GM21390 (cell line): ENCODE data around the gene RAX.
"Not testable (repeated sequence)": the region's sequence is repeated elsewhere in the genome, so short reads cannot be mapped to it uniquely, and the experiment has no call there.

Experiments
- ATAC-seq: cut with Tn5 transposase; IDR thresholded peaks from one replicate; pipeline ENCODE4 v1.9.1; 2021; ENCODE audit not compliant: unreplicated experiment

RAX gene

DNA sequence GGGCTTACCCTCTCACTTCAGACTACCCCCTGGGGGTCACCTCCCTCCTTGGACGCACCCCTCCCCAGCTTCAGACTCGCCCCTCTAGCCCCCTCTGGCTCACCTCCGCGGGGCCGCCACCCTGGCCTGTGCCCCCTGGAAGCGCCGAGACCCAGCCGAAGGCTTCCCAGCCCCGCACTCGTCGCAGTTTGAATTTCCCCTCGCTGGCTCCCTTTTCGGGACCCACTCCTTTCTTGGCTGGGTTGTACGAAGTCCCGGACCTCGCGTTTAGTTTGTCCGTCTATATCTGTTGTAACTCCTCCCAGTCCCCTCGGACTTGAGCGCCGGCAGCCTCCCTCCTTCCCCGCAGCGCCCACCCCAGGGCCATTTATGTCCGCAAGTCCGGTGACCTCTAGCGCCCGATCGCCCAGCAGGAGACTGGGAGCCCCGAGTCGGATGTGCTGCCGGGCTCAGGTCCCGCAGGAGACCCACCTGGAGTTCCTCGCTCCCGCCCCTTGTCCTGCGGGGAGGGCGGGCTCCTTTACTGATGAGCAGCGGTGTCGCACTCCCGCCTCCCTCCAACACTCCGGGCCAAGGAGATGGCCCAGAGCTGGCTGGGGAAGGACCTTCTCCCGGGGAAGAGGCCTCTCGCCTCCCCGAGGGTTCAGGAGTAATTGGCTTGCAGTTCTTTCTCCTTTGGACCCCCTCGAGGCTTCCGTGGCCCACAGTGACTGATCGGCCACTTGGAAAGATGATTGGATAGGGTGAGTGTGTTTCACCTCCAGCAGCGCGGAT, 692 bp upstream of the RAX start:
- ATAC-seq, result no peak

DNA sequence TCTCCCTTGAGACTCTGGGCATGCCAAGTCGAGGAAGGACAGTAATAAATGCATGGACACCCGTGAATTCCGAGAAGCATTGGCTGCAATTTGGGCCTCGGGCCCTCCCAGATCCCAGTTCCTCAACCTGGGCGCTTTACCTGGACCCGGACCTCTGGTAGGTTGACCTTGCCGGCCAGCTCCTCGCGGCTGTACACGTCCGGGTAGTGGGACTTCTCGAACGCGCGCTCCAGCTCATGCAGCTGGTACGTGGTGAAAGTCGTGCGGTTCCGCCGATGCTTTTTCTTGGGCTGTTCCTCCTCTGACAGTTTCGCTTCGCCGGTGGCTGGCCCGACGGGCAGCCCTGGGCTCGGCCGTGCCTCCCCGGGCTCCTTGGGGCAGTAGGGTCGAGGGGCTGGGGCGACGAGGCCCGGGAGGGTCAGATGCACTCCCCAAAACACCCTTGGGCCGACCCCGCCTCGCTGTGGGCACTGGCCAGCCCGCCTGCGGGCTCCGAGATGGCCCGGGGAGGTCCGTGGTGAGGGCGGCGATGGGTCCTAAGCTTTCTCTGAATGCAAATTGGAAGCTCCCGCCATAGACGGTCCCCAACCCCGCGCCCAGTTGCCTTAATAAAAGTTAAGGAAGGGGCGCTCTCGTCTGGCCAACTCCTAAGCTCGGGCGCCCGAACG, 899 bp downstream of the RAX start:
- ATAC-seq, result no peak

DNA sequence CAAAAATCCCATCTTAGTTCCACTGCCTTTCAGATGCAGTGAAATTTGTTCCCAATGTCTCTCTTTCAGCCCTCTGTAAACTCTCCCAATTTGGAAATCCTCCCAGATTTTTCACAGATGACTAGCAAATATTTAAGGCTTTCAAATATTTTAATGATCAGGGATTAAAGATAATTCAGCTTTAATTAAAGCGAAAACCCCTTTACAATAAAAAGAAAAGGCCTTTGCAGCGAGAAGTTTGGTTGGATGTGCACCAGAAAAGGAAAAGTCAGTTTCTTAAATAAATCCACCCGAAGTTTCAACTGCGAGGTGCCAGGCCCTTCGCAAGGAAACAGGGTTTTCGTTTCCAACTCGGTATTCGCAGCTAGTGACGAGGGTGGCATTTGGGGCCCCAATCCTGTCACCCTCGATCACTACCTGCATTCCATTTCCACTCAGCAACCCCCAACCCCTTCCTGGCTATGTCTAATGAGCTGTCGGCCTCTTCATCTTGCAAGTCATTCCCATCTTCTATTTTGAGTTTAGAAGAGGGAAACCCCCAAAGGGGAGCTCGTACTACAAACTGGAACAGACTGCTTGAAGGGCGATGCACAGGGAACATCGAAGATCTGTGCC, 1.5 kb downstream of the RAX start:
- no peak for ATAC-seq

DNA sequence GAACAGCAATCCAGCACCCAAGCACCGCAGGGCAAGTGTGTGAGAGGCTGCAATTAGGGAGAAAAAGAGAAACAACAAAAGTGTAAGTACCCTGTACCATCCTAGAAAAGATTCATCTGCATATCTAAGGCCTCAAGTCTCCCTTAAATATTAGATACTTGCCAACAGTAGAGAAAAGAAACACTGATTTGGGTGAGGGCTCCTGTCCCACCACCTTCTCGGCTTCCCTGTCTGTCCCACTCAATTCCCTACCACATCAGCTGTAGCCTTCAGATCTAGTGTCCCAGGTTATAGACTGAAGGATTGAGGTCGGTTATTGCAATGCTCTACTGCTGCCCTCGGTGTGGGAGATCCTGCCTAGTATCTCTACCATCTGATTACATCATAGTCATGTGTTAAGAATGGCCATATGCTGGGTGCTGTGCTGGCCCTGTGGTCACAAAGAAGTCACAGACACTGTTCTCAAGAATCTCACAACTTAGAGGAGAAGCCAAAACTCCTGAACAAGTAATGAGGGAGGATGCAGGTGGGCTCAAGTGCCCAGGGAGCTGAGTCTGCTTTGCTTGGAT, 2.5 kb downstream of the RAX start:
- ATAC-seq, result no peak

DNA sequence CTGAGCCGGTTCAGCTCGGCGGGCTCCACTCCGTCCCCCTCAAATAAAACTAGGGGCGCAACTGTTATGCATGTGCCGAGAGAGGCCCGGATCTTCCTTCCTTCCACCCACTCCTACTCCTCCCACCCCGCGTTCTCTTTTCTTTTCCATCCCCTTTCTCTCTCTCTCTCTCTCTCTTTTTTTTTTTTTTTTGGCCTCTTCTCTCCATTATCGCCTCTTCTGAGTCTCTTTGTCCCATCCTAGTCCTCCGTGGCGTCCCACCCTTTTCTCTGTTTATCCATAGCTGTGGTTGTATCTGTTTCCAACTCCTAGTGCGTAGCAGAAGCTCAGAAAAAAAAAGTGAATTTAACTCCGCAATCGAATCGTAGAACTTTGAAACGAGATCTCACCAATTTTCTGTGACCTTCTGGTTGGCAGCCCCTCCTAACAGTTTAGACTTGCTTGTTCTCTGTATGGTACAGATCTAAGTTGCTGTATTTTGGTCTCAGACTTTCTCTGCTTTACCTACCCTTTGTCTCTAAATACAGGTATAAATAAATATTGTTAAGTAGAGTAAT, 3.6 kb downstream of the RAX start:
- ATAC-seq, result no peak

DNA sequence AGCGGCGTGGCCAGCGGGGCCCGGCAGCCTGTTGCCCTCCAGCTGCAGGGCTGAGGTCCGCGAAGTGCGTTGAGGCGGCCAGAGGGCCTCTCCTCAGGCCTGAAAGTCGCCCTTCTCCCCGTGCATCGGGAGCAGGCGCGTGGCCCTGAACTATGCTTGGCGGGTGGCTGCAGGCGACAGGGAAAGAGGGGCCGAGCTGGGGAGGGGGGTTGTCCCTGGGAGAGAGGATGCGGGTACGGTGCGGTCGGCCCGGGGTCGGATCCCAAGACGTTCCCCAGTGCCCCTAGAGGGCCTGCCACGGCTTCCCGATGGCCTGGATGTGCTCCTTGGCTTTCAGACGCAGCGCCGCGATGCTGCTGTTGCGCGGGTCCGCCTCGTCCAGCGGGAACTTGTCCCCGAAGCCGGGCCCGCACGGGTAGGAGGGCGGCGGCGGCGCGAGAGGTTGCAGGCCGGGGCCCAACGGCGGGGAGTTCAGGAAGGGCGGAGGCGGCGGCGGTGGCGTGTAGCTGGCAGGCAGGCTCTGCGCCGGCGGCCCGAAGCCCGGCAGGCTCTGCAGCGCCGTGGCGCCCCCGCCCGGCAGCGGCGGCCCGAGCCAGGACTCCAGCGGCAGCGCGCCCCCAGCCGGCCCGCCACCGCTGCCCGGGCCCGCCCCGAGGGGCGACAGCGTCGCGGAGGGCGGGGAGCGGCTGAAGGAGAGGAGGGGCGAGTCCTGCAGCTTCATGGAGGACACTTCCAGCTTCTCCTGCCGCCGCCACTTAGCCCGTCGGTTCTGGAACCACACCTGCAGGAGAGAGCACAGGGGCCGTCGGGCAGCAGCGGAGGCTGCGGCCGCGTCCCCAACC, 4.3 kb downstream of the RAX start:
- no peak for ATAC-seq

DNA sequence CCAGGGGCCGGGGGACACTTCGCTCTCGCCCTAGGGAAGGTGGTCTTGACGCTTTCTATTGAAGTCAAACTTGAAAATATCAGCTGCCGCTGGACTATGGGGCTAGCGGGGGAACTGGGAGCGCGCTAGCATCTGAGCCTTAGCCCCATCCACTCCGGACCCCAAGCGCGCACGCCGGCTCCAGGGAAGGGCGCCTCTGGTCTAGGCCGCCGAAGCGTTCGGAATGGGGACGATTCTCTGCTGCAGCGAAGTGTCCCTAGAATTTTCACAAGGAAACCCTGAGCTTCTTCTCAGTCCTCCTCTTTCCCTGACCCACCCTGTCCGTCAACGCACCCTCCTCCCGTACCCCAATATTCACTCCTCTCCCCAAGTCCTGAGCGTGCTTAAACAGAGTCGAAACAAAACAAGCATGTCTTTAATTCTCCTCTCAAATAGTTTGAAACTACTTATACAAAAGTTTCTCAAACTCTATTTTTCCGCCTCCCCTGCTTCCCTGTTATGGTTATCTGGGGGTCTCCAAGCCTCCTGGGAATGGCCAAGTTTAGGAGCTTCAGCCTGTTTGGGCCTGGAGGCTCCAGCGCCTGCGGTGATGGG, 5.0 kb downstream of the RAX start:
- no peak for ATAC-seq

DNA sequence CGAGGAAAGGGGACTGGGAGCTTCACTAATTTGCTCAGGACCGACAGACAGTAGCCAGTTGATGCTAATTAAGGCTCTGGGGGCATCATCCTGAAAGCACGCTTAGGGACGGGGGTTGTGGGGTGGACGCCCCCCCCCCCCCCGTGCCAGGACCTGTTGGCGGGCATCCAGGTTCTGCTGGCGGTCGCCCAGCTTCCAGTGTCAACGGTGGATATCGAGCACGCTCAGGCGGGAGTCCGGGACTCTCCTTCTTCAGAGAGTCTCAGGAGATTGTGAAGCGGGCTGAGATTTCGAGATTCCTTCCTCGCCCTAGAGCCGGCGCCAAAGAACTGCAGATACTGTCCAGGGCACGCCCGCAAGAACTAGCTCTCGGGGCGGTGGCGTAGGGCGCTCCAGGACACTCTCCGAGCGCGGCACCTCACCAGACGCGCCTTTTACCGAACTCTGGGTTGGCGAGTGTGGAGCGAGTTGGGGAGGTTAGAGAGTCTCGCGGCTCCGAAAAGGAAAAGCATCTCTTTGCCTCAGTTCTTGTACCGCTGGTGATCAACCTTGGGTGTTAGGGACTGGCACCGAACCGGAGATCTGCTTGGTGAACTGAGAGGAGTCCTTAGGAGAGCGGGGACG, 5.6 kb downstream of the RAX start:
- no peak for ATAC-seq

DNA sequence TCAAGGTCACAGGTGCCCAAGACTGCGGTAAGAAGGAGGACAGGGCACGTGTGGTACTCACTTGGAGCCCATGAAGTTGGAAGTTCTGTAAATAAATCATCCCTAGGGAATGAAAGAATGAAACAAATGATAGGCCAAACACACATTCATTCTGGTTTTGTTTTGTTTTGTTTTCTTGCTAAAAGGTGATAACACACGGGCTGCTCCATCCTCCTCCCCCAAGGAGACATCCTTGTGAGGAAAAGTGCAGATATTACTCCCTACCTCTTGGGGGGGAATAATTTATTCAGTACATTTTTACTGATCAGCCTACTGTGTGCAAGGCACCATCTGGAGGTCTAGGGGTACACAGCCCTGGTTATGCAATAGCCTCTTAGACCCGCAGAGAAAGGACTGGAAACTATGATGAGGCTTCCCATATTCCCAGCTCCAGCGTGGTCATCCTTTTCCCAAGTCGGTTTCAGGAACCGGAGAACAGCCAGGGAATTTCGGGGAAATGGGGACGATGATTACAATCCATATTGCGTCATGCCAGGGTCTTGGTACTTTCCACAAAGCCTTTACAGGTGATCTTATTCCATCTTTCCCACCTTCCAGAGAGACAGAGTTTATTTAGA, 6.3 kb downstream of the RAX start:
- ATAC-seq, result no peak

DNA sequence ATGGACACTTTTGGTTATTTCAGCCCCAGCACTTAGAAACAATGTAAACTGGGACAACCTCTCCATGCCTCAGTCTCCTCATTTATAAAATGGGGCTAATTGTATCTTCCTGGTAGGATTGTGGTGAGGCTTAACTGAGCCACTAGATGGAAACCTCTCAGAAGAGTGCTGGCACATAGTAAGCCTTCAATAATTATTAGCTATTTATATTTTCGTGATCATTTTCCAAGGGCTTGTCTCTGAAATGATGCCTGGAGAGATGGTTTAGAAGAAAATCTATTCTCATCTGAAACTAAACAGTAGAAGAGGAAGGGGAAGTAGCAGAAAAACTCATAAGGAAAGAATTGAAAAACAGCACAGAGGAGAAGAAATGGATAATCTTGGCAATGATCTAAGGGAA, 6.8 kb downstream of the RAX start:
- ATAC-seq, result no peak

DNA sequence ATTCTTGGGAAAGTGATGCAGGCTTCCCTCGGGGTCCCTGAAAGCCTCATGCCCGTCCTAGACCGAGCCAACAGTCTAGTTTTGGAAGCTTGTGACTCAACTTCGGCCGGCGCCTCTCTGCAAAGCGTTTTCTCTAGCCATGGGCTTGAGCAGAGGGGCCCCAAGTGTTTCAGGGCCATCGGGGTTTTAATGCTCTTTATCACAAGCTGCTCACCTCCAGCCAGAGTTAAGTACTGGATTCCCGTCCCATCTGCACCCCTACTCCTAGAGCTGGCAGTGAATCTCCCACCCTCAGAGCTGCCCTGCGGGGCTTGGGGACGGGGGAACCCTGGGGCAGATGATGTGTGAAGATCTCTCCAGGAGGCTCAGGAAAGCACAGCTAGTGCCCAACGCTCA, 7.3 kb downstream of the RAX start:
- no peak for ATAC-seq

DNA sequence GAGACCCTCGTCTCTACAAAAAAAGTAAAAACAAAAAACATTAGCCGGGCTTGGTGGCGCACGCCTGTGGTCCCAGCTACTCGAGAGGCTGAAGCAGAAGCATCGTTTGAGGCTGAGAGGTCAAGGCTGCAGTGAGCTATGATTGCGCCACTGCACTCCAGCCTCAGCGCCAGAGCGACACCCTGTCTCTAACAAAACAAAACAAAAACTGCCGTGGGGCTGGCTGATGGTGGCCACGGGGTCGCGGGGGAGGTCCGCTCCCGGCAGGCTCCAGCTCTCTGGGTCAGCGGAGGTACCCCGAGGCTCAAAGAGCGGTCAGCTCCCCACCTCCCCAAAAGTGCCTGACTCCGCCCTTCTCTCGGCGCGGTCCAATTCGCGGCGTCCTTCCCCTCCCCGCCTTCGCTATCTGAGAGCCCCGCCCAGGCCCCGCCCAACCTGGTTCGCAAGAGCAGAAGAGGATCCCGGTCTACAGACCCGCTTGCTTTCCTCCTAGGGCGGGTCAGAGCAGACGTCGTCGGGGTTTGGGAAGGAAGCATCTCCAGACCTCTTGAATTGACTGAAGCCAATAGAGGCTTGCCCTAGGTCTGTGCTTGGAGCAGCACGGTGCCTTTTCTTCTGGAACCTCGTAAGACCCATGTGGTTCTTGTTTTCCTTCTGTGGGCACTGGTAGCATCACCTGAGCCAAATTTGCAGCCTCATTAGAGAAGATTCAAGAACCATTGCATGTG, 7.8 kb downstream of the RAX start:
- ATAC-seq, result no peak

DNA sequence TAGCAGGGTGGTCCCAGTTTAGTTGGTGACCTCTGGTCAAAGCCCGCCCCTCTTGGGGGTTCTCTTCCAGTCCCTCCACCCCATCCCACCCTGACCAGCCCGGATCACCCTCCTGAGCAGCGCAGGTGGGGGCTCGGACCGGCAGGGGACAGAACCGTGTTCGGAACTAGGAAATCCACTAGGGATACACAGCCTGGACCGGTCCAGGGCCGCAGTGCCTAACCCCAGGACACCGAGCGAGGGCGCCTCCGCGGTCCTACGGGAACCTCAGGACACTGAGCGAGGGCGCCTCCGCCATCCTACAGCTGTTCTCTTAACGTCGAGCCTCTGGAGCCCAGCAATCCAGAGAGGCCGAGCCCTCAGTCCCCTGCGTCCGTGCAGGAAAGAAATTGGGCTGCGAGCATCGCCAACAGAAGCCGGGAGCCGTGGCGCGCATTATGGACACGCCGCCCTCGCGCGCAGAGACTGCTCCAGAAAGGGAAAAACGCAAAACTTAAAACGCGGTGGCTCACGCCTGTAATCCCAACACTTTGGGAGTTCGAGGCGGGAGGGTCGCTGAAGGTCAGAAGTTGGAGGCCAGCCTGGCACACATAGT, 8.5 kb downstream of the RAX start:
- ATAC-seq, result no peak

DNA sequence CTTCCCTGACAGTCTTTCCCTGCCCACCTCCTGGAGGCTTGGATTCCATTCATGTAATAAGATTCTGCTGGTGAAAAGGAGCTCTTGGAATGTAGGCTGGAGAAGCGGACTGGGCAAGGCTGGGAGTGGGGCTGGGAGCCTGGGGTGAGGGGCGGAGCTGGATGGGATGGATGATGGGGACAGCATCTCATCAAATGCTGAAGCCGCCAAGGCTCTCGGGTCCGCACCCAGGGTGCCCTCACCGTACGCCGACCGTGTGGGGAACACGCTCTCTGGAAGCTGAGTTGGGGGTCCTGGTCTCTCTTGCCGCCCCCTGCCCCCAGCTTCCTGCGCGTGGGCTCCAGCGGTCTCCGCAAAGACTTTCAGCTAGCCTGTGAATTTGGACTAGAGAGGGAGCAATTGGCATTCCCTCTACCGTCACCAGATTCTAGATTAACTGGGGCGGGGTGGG, 9.1 kb downstream of the RAX start:
- no peak for ATAC-seq

DNA sequence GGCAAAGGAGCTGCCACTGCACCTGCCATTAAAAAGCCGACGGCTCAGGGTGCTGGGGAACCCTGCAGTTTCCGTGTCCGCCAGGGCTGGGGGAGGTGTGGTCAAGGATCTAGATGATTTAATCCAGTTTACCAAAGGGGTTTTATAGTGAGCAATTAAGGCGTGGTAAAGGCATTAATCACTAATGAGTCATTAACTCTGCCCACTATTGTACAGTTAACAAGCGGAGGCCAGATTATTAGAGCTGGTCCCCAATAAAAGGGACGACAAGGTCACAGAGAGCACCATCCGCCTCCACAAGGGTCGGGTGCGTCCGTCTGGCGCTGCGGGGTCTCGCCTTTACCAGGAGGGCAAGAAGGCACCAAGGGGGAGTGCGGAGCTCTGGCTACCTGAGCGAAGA, 9.6 kb downstream of the RAX start:
- no peak for ATAC-seq

DNA sequence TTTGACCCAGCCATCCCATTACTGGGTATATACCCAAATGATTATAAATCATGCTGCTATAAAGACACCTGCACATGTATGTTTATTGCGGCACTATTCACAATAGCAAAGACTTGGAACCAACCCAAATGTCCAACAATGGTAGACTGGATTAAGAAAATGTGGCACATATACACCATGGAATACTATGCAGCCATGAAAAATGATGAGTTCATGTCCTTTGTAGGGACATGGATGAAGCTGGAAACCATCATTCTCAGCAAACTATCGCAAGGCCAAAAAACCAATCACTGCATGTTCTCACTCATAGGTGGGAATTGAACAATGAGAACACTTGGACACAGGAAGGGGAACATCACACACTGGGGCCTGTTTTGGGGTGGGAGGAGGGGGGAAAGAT, 11.0 kb downstream of the RAX start:
- ATAC-seq, result not testable (repeated sequence)

DNA sequence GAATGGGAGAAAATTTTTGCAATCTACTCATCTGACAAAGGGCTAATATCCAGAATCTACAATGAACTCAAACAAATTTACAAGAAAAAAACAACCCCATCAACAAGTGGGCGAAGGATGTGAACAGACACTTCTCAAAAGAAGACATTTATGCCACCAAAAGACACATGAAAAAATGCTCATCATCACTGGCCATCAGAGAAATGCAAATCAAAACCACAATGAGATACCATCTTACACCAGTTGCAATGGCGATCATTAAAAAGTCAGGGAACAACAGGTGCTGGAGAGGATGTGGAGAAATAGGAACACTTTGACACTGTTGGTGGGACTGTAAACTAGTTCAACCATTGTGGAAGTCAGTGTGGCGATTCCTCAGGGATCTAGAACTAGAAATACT, 11.4 kb downstream of the RAX start:
- ATAC-seq, result not testable (repeated sequence)

DNA sequence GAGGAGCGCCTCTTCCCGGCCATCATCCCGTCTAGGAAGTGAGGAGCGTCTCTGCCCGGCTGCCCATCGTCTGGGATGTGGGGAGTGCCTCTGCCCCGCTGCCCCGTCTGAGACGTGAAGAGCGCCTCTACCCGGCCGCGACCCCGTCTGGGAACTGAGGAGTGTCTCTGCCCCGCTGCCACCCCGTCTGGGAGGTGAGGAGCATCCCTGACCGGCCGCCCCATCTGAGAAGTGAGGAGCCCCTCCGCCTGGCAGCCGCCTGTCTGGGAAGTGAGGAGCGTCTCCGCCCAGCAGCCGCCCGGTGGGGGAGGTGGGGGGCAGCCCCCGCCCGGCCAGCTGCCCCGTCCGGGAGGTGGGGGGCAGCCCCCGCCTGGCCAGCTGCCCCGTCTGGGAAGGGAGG, 17.8 kb downstream of the RAX start:
- ATAC-seq, result not testable (repeated sequence)
